ENCODE measurements around the gene MAPK8IP1.

The MAPK8IP1 gene

DNA sequence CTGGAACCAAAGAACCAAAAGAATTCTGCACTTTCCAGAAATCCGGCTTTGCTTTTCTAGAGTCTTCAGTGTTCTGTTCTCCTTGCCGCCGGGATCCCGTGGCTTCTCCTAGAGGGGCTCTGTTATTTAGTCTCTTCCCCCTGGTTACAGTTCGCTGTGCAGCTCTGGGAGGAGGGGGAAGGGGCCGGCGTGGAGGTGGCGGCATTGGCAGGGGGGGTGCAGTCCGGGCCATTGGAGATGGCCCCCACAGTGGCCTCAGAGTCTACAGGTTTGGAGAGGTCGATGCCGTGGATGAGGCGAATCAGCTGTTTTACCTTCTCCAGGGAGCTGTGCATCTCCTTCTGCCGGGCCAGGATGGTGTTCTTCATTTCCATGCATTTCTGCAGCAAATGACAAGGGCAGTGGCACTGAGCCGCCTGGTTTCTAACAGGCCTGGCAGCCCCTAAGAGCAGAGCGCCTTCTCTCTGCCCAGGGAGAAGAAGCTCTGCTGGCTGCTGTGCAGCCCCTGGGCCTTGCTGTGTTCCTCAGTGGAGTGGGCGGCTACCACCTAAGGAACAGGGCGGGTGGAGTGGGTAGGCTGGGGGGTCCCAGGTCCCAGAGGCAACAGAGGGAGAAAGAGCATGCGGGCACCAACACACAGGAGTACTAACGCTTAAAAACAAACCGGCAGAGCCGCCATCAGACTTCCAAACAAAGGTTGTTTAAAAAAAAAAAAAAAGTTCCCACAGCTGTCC, 48.6 kb downstream of the MAPK8IP1 start:
- no peak for DNase-seq (ENCODE audit: extremely low spot score, insufficient read length, low read depth)
- FAIRE-seq: no peak

DNA sequence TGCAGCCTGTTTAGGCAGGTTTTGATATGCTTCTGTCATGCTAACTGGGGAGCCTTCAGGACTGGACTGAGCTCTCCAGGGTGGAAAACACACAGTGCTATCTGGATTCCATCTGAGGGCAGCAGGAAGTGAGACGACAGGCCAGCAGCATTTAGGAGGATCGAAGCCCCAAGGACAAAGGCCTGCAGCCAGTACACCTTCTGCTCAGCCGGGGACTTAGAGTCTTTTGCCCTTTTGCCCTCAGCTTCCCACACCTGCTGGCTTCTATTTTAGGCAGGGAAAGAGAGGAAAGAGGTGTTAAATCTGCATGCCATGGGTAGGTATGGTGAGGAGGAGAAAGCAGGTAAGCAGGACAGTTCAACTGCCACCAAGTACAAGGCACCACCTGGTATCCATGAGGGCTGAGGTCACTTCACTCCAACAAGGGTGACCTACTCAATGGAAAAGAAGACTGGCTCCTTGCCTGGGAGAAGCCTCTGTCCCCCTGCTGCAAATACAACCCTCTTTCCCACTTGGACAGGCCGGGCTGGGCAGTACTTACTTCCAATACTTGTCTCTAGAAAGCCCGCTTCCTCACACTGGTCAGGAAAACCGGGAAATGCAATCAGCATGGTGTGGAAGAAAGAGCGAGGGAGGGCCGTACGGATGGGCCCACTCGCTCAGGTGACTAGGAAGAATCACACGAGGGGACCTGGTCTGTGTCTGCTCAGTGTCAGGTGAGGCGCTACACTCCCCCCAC, 49.3 kb downstream of the MAPK8IP1 start:
- DNase-seq (ENCODE audit: extremely low spot score, insufficient read length, low read depth) (no peak), FAIRE-seq (no peak)

DNA sequence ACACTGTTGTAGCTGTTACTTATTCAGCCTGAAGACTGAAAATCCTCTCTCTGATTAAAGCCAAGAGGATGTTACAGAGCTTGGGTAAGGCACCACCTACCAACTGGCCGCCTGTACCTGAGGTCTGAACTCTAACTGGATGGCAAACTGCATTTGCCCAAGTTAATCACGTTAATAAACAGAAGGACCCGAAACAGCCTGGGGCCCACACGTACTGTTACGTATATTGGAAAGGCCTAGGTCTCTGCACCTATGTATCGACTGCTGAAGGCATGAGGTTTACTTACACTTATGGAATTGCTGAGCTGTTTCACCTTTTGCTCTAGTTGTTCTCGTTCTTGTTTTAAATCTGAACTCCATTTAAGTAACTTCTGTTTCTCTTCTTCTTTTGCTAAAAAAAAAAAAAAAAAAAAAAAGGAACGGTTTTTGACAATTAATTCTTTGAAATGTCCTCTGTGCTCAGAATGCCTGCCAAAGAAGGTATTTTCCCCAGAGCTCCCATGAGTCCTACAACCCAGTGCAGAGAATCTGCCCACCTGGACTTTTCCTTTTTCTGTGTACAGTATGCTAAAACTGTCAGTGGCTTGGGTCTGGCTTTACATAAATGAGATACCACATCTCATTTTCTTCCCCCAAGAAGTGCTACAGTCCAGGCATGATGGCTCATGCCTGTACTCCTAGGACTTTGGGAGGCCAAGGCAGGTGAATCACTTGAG, 50.1 kb downstream of the MAPK8IP1 start:
- DNase-seq (ENCODE audit: extremely low spot score, insufficient read length, low read depth): no peak
- no peak for FAIRE-seq

DNA sequence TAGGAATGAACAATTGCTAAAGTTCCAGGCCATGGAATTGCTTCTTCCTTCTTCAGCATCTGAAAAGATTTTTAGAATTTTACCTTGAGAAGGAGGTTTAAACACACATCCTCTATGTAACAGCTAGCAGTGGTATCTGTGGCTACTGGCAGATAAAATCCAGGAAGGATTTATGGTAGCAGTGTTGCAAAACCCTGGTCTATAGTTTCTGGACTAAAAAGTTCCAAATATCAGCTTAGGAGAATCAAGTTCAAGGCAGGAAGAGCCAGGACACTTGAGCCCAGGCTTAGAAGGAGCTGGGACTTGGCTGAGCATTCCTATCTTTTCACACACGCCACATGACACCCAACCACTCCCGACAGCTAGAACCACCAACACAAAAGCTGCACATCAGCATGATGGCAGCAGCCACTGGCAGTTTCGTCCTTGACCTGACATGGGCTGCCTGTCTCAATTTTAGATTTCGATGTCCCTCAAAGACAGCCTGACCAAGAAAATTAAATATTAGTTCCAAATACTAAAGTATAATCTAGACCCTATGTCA, 51.1 kb downstream of the MAPK8IP1 start:
- no peak for DNase-seq (ENCODE audit: extremely low spot score, insufficient read length, low read depth)
- FAIRE-seq: no peak

DNA sequence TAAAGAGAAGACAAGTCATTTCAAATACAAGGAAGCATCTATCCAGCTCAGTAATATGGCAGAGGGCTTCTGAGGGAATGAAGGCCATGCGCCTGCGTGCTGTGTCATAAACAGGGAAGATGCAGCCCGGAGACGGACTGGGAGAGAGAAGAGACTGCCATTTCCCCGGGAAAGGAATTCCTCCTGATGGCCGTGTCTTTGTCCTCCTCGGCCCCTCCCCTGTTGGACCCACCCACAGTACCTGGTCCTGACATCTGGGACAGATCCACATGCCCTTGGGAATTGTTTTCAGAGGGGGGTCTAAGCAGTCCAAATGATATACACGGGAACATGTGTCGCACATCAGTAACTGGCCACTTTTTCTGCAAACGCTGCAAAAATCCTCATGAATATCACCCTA, 52.5 kb downstream of the MAPK8IP1 start:
- DNase-seq (ENCODE audit: extremely low spot score, insufficient read length, low read depth): no peak
- no peak for FAIRE-seq

DNA sequence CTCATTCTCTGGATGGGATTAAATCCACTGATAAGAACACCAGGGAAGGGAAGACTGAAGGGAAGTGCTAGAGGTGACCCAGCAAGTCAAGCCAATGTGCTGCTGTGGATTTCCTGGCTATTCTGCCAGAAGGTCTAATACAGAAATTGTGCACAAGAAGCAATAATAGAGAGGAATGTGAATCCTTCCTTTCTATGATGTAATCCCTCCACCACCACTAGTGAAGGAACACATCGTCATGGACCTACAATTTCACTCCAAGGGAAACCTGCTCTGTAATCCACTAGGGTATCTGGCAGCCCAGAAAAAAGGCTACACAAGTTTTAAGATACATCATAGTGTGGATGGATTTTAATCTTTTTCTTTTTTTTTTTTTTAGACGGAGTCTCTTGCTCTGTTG, 54.4 kb downstream of the MAPK8IP1 start:
- no peak for DNase-seq (ENCODE audit: extremely low spot score, insufficient read length, low read depth)
- no peak for FAIRE-seq

DNA sequence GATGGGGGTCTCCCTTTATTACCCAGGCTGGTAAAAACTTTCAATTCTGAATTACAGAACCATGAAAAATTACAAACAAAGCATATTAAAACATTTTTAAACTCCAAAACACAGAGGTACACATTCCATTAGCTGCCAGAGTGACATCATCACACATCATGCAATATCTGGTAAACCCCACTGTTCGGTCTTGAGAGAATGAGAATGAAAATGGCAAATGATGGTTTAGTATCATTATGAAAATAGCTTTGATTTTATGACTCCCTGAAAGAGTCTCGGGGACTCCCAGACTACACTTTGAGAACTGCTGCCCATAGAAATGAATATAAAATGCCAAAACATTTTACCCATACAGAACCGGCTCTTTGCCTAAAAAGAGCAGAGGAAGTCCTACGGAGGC, 55.8 kb downstream of the MAPK8IP1 start:
- no peak for DNase-seq (ENCODE audit: extremely low spot score, insufficient read length, low read depth)
- FAIRE-seq: no peak

DNA sequence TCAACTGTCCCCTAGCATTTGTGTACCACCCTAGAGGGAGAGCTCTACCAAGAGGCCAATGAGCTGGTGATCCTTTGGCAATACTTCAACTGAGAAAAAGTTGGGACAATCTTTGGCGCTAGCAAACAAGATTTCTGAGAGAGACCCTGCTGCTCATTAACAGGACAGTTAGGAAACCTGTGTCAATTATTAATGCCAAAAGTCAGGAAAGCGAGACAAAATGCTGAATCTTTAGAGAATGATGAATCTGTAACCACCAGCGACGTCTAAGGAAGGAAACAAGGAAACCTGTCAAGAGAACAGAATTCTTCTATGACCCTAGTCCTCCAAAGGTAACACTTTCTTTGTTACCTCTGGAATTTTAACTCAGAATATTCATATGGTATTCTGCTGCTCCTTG, 56.9 kb downstream of the MAPK8IP1 start:
- DNase-seq (ENCODE audit: extremely low spot score, insufficient read length, low read depth) (no peak), FAIRE-seq (no peak)

DNA sequence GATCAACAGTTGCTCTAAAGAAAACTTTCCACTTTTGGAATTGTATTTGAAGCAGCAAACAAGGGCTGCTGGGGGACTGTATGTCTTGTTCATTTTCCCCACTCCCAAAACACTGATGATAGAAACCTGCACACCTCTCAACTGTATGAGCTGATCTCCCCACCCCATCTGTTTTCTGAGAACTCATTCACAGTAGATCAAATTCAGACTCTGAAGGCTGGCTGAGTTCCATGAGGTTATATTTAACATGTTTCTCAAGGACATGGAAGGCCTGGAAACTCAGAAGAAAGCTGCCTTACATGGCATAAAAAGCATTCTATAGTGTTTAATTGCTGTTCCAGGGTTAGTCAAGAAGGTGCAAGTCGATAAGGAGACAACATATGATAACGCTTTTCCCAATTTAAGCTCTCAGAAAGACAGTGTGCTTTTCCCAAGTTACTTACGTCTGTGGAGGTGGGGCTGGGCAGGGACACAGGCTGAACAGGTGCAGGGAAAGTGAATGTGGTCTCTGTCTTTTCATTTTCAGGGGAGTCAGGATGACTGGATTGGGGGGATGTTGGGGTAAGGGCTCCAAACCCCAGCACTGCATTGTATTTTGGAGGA, 60.0 kb downstream of the MAPK8IP1 start:
- FAIRE-seq (no peak), DNase-seq (ENCODE audit: extremely low spot score, insufficient read length, low read depth) (no peak)

DNA sequence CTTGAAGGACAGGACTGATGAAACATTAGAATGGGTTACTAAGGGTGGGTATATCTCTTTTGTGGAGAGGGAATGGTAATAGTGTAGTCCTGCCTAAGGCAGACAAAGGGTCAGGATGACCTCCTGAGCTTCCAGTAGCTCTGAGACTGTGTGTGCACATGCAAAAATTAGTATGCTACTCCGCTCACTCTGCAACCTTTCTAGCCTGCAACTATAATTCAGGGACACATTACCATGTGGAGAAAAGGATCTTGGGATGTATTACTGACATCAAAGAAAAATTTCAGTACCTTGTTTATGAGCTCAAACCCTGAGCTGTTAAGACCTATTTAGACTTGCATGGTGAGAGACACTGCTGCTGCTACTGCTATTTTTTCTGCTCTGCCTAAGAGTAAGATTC, 62.4 kb downstream of the MAPK8IP1 start:
- FAIRE-seq (no peak), DNase-seq (ENCODE audit: extremely low spot score, insufficient read length, low read depth) (no peak)

DNA sequence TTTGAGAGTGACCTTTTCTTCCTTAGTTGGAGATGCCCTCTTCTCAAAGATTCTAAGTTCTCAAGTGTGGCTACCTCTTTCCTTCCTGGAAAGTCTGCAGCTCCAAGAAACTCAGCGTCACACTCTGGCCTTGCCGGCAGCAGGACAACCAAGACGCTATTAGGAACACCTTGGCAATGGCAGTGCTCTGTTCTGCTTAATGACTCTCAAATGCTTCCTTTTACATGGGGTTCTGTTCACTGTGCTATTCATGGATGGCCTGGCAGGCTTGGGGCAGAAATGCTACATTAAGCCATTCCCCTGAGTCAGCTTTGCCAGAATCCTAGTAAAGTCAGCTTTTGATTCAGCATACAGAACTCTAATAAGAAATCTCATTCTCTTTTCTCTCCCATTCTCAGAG, 62.9 kb downstream of the MAPK8IP1 start:
- no peak for FAIRE-seq
- no peak for DNase-seq (ENCODE audit: extremely low spot score, insufficient read length, low read depth)

DNA sequence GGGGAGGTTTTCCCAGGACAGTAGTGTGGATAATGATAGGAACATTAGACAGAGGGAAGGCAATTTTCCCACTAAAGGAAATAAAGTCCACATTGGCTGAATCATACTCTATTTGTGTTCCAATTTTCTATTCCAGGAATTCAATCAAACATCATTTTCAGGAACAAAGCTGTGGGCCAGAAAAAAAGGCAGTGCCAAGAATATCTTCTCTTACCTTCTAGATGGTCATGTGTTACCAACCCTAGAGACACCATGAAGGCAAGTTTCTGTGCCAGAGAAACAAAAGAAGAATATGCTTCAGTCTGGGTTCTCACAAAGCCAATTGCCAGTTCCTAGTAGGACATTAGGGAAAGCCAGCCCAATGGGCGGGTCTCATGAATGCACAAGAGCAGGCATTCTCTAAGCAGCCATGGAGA, 64.5 kb downstream of the MAPK8IP1 start:
- FAIRE-seq (no peak), DNase-seq (ENCODE audit: extremely low spot score, insufficient read length, low read depth) (no peak)
